Esophagus muscularis mucosa (tissue), 3 donors: ENCODE results near the gene SERPINE1.

Source experiments
- POLR2A ChIP-seq: fragments of 450-650 bp; IDR thresholded peaks from one replicate; pipeline ENCODE4 v1.6.1; 2017; ENCODE audit warnings: antibody characterized with exemption, moderate library complexity, mild to moderate bottlenecking, low read depth
- POLR2AphosphoS5 ChIP-seq, 2 donors: sonication (generic); formaldehyde crosslinking; IDR thresholded peaks; one replicate each; pipeline ENCODE4 v1.6.1; 2017; ENCODE audit warnings: antibody characterized with exemption in 2 of 2
- TF ChIP-seq, protein P1 (sequence below), 3 experiments: fragments of 200-600 bp in 2 of 3; fragments of 450-650 bp in 1 of 3; sonication (generic) in 2 of 3; IDR thresholded peaks; one replicate each; pipeline ENCODE4 v1.5.1; 2017 to 2019; ENCODE audit warnings: antibody characterized with exemption in 3 of 3, mild to moderate bottlenecking in 2 of 3, moderate library complexity in 1 of 3

DNA sequence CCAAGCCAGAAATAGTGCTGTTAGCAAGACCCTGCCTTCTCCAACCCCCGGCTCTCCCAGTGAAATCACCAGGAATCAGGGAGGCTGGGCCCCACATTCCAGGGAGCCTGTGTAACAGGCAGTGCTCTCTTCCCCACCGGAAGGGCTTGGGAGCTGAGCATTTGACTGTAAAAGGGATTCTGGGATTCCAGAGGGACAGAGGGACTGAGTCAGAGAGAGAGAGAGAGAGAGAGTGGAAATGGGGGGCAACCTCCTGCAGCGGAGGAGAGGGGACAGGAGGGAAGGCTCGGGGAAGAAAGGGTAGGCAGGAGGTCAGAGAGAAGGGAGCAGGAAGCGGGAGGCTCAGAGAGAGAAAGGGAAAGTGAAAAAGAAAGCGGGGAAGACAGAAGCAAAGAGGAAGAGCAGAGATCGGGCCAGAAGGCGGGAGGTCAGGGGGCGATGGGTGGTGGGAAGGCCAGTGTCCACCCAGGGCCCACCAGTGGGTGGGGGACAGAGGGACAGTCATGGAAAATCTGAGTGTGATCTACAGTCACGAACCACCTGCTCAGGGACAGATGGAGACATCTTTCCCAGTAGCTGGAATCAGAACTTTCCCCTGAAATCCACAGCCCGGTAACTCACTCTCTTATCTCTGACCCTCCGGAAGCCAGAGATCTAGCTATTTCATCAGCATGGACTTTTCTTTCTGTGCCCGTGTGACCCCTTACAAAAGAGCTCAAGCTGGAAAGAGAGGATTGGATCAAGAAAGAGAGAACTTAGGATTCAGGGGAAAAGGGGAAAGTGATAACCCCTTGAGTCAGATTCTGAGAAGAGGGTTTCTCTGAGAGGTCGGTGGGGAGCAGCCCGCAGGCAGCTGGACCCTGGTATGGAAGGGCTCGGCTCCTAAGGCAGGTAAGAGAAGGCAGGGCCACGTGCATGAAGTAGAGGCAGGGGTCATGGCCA is 4.6 kb upstream of the SERPINE1 start:
- TF ChIP-seq, protein P1, sequence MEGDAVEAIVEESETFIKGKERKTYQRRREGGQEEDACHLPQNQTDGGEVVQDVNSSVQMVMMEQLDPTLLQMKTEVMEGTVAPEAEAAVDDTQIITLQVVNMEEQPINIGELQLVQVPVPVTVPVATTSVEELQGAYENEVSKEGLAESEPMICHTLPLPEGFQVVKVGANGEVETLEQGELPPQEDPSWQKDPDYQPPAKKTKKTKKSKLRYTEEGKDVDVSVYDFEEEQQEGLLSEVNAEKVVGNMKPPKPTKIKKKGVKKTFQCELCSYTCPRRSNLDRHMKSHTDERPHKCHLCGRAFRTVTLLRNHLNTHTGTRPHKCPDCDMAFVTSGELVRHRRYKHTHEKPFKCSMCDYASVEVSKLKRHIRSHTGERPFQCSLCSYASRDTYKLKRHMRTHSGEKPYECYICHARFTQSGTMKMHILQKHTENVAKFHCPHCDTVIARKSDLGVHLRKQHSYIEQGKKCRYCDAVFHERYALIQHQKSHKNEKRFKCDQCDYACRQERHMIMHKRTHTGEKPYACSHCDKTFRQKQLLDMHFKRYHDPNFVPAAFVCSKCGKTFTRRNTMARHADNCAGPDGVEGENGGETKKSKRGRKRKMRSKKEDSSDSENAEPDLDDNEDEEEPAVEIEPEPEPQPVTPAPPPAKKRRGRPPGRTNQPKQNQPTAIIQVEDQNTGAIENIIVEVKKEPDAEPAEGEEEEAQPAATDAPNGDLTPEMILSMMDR (IDR thresholded peaks at IDR 0.05) = no peak
- TF ChIP-seq POLR2A (no peak), POLR2AphosphoS5 (IDR thresholded peaks at IDR 0.05) (peak; percentile 77 to 79)
